Hepatocyte (in vitro differentiated cells): Measurements from ENCODE around the gene IL20RA. TPM values are rescaled to one million over a fixed set of nuclear protein-coding genes. Genes with fewer than 3 reads are reported as not detected.

Experiments
- DNase-seq: peaks from one replicate; pipeline ENCODE4 v3.0.0-alpha.2; 2016; ENCODE audit warnings: low spot score
- H2AFZ ChIP-seq: fragments of 200-600 bp; sonication (generic); 2 replicates; pipeline ENCODE4 v1.6.0; 2016; ENCODE audit warnings: antibody characterized with exemption, mild to moderate bottlenecking
- H3K27ac ChIP-seq: fragments of 200-600 bp; sonication (generic); 2 replicates; pipeline ENCODE4 v1.5.1; 2016; ENCODE audit warnings: mild to moderate bottlenecking
- H3K27me3 ChIP-seq: fragments of 200-600 bp; sonication (generic); 2 replicates; pipeline ENCODE4 v1.6.1; 2016
- H3K36me3 ChIP-seq: fragments of 200-600 bp; sonication (generic); replicated peaks from 2 replicates; pipeline ENCODE4 v1.5.1; 2016; ENCODE audit warnings: low read depth; ENCODE audit not compliant: insufficient read depth
- H3K4me1 ChIP-seq: fragments of 200-600 bp; sonication (generic); 2 replicates; pipeline ENCODE4 v1.5.1; 2016; ENCODE audit warnings: mild to moderate bottlenecking, moderate library complexity; ENCODE audit not compliant: insufficient read depth
- H3K4me2 ChIP-seq: fragments of 200-600 bp; sonication (generic); 2 replicates; pipeline ENCODE4 v1.6.0; 2016
- H3K4me3 ChIP-seq: fragments of 200-600 bp; sonication (generic); 2 replicates; pipeline ENCODE4 v1.5.1; 2016; ENCODE audit warnings: mild to moderate bottlenecking
- H3K79me2 ChIP-seq: fragments of 200-600 bp; sonication (generic); 2 replicates; pipeline ENCODE4 v1.6.0; 2017; ENCODE audit warnings: mild to moderate bottlenecking
- H3K9me2 ChIP-seq: fragments of 200-600 bp; sonication (generic); replicated peaks from 2 replicates; pipeline ENCODE4 v1.6.0; 2017; ENCODE audit warnings: mild to moderate bottlenecking; ENCODE audit not compliant: insufficient read depth
- H3K9me3 ChIP-seq: fragments of 200-600 bp; sonication (generic); 2 replicates; pipeline ENCODE4 v1.5.1; 2016; ENCODE audit warnings: low read depth, mild to moderate bottlenecking
- H4K20me1 ChIP-seq: fragments of 200-600 bp; sonication (generic); 2 replicates; pipeline ENCODE4 v1.6.0; 2016; ENCODE audit warnings: mild to moderate bottlenecking; ENCODE audit not compliant: insufficient read depth, poor library complexity, severe bottlenecking
- CTCF ChIP-seq: fragments of 200-600 bp; sonication (generic); IDR thresholded peaks from 2 replicates; pipeline ENCODE4 v1.5.1; 2016; ENCODE audit warnings: antibody characterized with exemption, mild to moderate bottlenecking; ENCODE audit not compliant: poor library complexity
- EZH2 ChIP-seq: fragments of 200-600 bp; sonication (generic); IDR thresholded peaks from 2 replicates; pipeline ENCODE4 v1.6.1; 2016; ENCODE audit warnings: antibody characterized with exemption, mild to moderate bottlenecking, borderline replicate concordance
- EZH2phosphoT487 ChIP-seq: fragments of 200-600 bp; sonication (generic); IDR thresholded peaks from one replicate; pipeline ENCODE4 v1.6.1; 2018; ENCODE audit warnings: antibody characterized with exemption, mild to moderate bottlenecking, low read depth, moderate library complexity; ENCODE audit not compliant: unreplicated experiment, severe bottlenecking
- WGBS: methylation state at CpG from one replicate; pipeline ENCODE4 v1.1.6; 2016; ENCODE audit warnings: low lambda C conversion rate; ENCODE audit errors: missing lambda C conversion rate; 5-methylcytosine and 5-hydroxymethylcytosine counted together
- polyA plus RNA-seq: library from polyadenylated mRNA; unstranded; fragments of >200 nt; fragmentation: Nextera tagmentation; extraction: Ambion mirVana; gene quantifications from 2 replicates; pipeline ENCODE4 v1.2.1, GENCODE V29; 2016
- total RNA-seq: library from RNA; depleted of rRNA; stranded (reverse); fragments of >200 nt; gene quantifications from 2 replicates; pipeline ENCODE4 v1.2.3, GENCODE V29; 2014

The IL20RA gene
- total and polyA plus RNA-seq, 2 experiments from 2014 or later: 0.52 to 0.63 TPM

- Histone ChIP-seq H2AFZ (no peak overlapping the region), H3K4me3 (no peak overlapping the region), H3K9me3 (no peaks in the 10 kb centered on the region), H3K36me3 (no peaks in the 10 kb centered on the region), H3K4me1 (no peaks in the 10 kb centered on the region), H3K27me3 (no peaks in the 10 kb centered on the region), H3K79me2 (no peaks in the 10 kb centered on the region), H3K27ac (no peak overlapping the region), H3K9me2 (no peaks in the 10 kb centered on the region), H4K20me1 (no peaks in the 10 kb centered on the region), H3K4me2 (no peak overlapping the region)
- TF ChIP-seq EZH2phosphoT487 (no peak), EZH2 (no peak), CTCF (no peak)
- 95% methylated on average over 9 of the region's 9 CpGs for WGBS
- no peak for DNase-seq
These were observed 38.7 kb downstream of the IL20RA start for GRCh38 chr6:137006056-137006455.

GRCh38 chr6:137005073-137005472 is 39.7 kb downstream of the IL20RA start:
- Histone ChIP-seq H3K4me3 (no peak overlapping the region), H3K79me2 (no peaks in the 10 kb centered on the region), H3K27me3 (no peaks in the 10 kb centered on the region), H2AFZ (no peak overlapping the region), H3K36me3 (no peaks in the 10 kb centered on the region), H4K20me1 (no peaks in the 10 kb centered on the region), H3K9me3 (no peaks in the 10 kb centered on the region), H3K4me1 (no peaks in the 10 kb centered on the region), H3K27ac (no peak overlapping the region), H3K4me2 (no peak overlapping the region), H3K9me2 (no peaks in the 10 kb centered on the region)
- TF ChIP-seq EZH2 (no peak), EZH2phosphoT487 (no peak), CTCF (no peak)
- no peak for DNase-seq
- WGBS: 96% methylated on average over 6 of the region's 6 CpGs

- 79% methylated on average over 3 of the region's 3 CpGs for WGBS
- H3K4me3 ChIP-seq: no peak overlapping the region
- H3K9me3 ChIP-seq: no peaks in the 10 kb centered on the region
- H3K27ac ChIP-seq: peak overlapping the region; percentile 58
- H3K79me2 ChIP-seq: no peaks in the 10 kb centered on the region
- H3K27me3 ChIP-seq: no peaks in the 10 kb centered on the region
- H3K4me2 ChIP-seq: no peak overlapping the region
- no peaks in the 10 kb centered on the region for H3K4me1 ChIP-seq
- no peaks in the 10 kb centered on the region for H3K9me2 ChIP-seq
- no peaks in the 10 kb centered on the region for H4K20me1 ChIP-seq
- no peak for TF ChIP-seq CTCF
- no peak for TF ChIP-seq EZH2
- no peak for TF ChIP-seq EZH2phosphoT487
- H3K36me3 ChIP-seq: no peaks in the 10 kb centered on the region
- DNase-seq: no peak
- H2AFZ ChIP-seq: no peak overlapping the region
These were observed 42.3 kb downstream of the IL20RA start for GRCh38 chr6:137002505-137002904.

GRCh38 chr6:137001977-137002302 is 42.8 kb downstream of the IL20RA start:
- 50% methylated on average over 7 of the region's 7 CpGs for WGBS
- Histone ChIP-seq H3K36me3 (no peaks in the 10 kb centered on the region), H3K9me2 (no peaks in the 10 kb centered on the region), H3K27ac (peak overlapping the region; percentile 58), H3K4me2 (peak overlapping the region; percentile 33), H3K9me3 (no peaks in the 10 kb centered on the region), H3K4me1 (no peaks in the 10 kb centered on the region), H3K4me3 (no peak overlapping the region), H4K20me1 (no peaks in the 10 kb centered on the region), H2AFZ (peak overlapping the region; percentile 53), H3K27me3 (no peaks in the 10 kb centered on the region), H3K79me2 (no peaks in the 10 kb centered on the region)
- no peak for DNase-seq
- TF ChIP-seq EZH2phosphoT487 (no peak), CTCF (no peak), EZH2 (no peak)
